Measurements from ENCODE around the gene PDE8A.

PDE8A gene

DNA sequence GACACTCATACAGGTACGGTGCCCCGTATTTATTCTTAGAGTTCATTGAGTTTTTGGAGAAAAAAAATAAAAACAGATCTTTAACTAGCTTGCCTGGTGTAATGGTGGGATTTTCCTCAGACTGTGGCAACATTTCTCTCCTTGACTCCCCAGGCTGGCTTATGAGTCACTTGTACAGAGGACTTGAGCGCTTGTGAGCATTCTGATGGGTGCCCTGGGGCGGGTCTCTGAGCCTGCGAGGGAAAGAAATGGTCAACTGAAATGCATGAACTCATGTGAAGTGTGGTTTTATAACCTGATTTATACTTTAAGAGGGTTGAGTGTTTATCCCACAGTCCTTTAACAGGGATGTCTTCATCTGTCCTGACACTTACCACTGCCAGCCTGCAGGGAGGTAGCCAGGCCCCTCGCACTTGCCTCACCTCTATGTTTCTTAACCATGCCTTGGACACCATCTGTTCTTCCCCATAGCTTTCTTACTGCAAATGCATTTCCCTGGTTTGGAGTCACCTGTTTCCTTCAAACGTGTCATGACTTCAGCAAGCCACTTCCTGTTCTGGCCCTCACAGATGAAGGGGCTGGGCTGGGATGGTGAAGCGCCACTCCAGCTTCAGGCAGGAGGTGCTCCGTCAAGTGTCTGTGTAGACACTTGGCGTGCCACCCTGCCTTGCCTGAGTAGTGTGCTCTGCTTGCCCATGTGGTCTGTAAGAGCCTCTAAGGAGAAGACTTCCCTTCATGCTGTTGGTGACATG, 118.7 kb downstream of the PDE8A start:
- no peak for DNase-seq
- no peaks in the 10 kb centered on the region for H3K79me2 ChIP-seq (ENCODE audit: control insufficient read depth, insufficient read depth, low read length)
- no peak overlapping the region for H2BK15ac ChIP-seq (replicated peaks; ENCODE audit: low read depth)
- no peak overlapping the region for H3K27ac ChIP-seq (ENCODE audit: low read depth, low read length)
- H4K5ac ChIP-seq (ENCODE audit: low read length) = no peak overlapping the region
- H3K9ac ChIP-seq (ENCODE audit: low read length) = no peak overlapping the region
- no peak overlapping the region for H3K23ac ChIP-seq (ENCODE audit: low read length)
- no peak overlapping the region for H3K4me3 ChIP-seq (ENCODE audit: low read length)
- H3K56ac ChIP-seq (ENCODE audit: low read length) = no peak overlapping the region
- no peak overlapping the region for H4K8ac ChIP-seq (ENCODE audit: low read depth, low read length)
- no peak overlapping the region for H3K18ac ChIP-seq (ENCODE audit: low read length)
- H2BK120ac ChIP-seq (ENCODE audit: low read depth, low read length) = no peak overlapping the region
- H3K79me1 ChIP-seq (ENCODE audit: low read length) = no peaks in the 10 kb centered on the region
- H2BK5ac ChIP-seq (ENCODE audit: low read length) = no peak overlapping the region
- no peak overlapping the region for H2AK5ac ChIP-seq (ENCODE audit: low read length)
- no CpG with 5 or more reads among the region's 10 CpGs for WGBS (ENCODE audit: extremely low coverage, insufficient coverage, low lambda C conversion rate)
- no peak overlapping the region for H3K4me2 ChIP-seq (ENCODE audit: low read length)
- H3K4me1 ChIP-seq (ENCODE audit: control insufficient read depth, low read depth, low read length) = no peaks in the 10 kb centered on the region
- H3K4ac ChIP-seq (ENCODE audit: low read depth, low read length) = no peak overlapping the region
- no peaks in the 10 kb centered on the region for H3K27me3 ChIP-seq (ENCODE audit: insufficient read depth, low read length, poor library complexity)
- no peaks in the 10 kb centered on the region for H3K36me3 ChIP-seq (ENCODE audit: control insufficient read depth, insufficient read depth, low read length)

DNA sequence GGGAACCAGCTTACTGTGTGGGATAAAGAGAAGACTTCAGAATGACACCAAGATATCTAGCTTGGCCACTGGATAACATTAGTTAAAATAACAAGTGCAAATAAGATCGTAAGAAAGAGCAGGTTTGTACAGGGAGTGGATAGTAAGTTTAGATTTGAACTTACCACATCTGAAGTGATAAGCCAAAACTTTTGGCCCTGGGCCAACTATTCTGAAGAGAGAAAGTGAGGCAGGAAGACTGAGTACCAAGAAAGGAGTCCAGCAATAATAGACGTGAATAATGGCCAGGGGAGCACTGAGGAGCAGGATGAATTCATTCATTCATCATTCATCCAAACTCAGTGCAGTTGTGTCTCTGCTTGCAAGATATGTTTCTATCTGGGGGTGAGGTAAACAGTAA, 122.9 kb downstream of the PDE8A start:
- no peak overlapping the region for H2BK120ac ChIP-seq (ENCODE audit: low read depth, low read length)
- H3K9ac ChIP-seq (ENCODE audit: low read length) = no peak overlapping the region
- no peak overlapping the region for H3K27ac ChIP-seq (ENCODE audit: low read depth, low read length)
- no peaks in the 10 kb centered on the region for H3K79me2 ChIP-seq (ENCODE audit: control insufficient read depth, insufficient read depth, low read length)
- H2AK5ac ChIP-seq (ENCODE audit: low read length) = no peak overlapping the region
- no peak overlapping the region for H4K8ac ChIP-seq (ENCODE audit: low read depth, low read length)
- H3K23ac ChIP-seq (ENCODE audit: low read length) = no peak overlapping the region
- no peak overlapping the region for H2BK5ac ChIP-seq (ENCODE audit: low read length)
- no CpG with 5 or more reads among the region's 2 CpGs for WGBS (ENCODE audit: extremely low coverage, insufficient coverage, low lambda C conversion rate)
- H3K18ac ChIP-seq (ENCODE audit: low read length) = no peak overlapping the region
- no peak overlapping the region for H3K4ac ChIP-seq (ENCODE audit: low read depth, low read length)
- no peak for DNase-seq
- H3K4me2 ChIP-seq (ENCODE audit: low read length) = no peak overlapping the region
- no peaks in the 10 kb centered on the region for H3K27me3 ChIP-seq (ENCODE audit: insufficient read depth, low read length, poor library complexity)
- no peak overlapping the region for H2BK15ac ChIP-seq (replicated peaks; ENCODE audit: low read depth)
- no peak overlapping the region for H4K5ac ChIP-seq (ENCODE audit: low read length)
- H3K4me1 ChIP-seq (ENCODE audit: control insufficient read depth, low read depth, low read length) = no peaks in the 10 kb centered on the region
- H3K36me3 ChIP-seq (ENCODE audit: control insufficient read depth, insufficient read depth, low read length) = no peaks in the 10 kb centered on the region
- no peak overlapping the region for H3K4me3 ChIP-seq (ENCODE audit: low read length)
- H3K79me1 ChIP-seq (ENCODE audit: low read length) = no peaks in the 10 kb centered on the region
- H3K56ac ChIP-seq (ENCODE audit: low read length) = no peak overlapping the region

DNA sequence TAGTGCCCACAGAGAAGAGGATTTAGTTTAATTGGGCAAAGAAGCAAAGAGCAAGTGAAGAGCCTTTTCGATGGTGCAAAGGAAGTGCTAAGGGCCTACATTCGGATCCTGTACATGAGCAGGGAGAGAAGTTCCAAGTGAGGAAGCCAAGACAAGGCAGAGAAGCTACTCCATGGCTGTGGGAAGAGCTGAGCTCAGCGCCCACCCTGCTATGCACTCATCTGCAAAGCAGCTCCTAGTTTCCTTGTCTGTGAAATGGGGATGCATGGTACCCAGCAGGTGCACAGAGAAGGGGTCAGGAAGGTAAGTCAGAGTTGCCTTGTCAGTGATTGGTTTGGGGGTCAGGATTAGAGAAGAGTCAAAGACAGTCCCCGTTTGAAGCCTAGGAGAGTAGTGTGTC, 126.5 kb downstream of the PDE8A start:
- no peak overlapping the region for H3K23ac ChIP-seq (ENCODE audit: low read length)
- no peak overlapping the region for H3K4me2 ChIP-seq (ENCODE audit: low read length)

DNA sequence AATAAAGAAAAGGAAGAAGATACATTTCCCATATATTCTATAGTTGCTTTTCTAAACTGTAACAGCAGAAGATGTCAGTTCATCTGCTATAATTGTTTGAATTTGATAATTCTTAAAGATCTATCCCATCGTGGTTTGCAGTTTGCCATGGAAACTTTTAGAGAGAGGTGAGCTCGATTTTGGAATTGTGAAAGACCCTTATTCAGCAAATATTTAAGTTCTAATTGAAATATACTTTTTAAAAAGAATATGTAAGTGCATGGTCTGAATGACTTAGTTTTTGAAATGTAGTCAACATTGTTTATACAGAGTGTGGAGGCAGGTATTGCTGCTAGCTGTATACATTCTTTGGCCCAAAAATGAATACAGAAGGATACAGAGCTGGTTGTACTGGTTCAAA, 127.7 kb downstream of the PDE8A start:
- H3K27ac ChIP-seq (ENCODE audit: low read depth, low read length) = no peak overlapping the region
- H3K4ac ChIP-seq (ENCODE audit: low read depth, low read length) = no peak overlapping the region
- no peak overlapping the region for H3K9ac ChIP-seq (ENCODE audit: low read length)
- no peak overlapping the region for H2AK5ac ChIP-seq (ENCODE audit: low read length)
- no peaks in the 10 kb centered on the region for H3K36me3 ChIP-seq (ENCODE audit: control insufficient read depth, insufficient read depth, low read length)
- H3K27me3 ChIP-seq (ENCODE audit: insufficient read depth, low read length, poor library complexity) = no peaks in the 10 kb centered on the region
- no peak for DNase-seq
- WGBS (ENCODE audit: extremely low coverage, insufficient coverage, low lambda C conversion rate) = no CpG with 5 or more reads among the region's 2 CpGs
- H3K4me1 ChIP-seq (ENCODE audit: control insufficient read depth, low read depth, low read length) = no peaks in the 10 kb centered on the region
- H3K4me2 ChIP-seq (ENCODE audit: low read length) = no peak overlapping the region
- no peaks in the 10 kb centered on the region for H3K79me1 ChIP-seq (ENCODE audit: low read length)
- H2BK15ac ChIP-seq (replicated peaks; ENCODE audit: low read depth) = no peak overlapping the region
- no peak overlapping the region for H4K8ac ChIP-seq (ENCODE audit: low read depth, low read length)
- H3K56ac ChIP-seq (ENCODE audit: low read length) = no peak overlapping the region
- H2BK5ac ChIP-seq (ENCODE audit: low read length) = no peak overlapping the region
- H2BK120ac ChIP-seq (ENCODE audit: low read depth, low read length) = no peak overlapping the region
- no peak overlapping the region for H3K4me3 ChIP-seq (ENCODE audit: low read length)
- no peaks in the 10 kb centered on the region for H3K79me2 ChIP-seq (ENCODE audit: control insufficient read depth, insufficient read depth, low read length)
- H3K23ac ChIP-seq (ENCODE audit: low read length) = no peak overlapping the region
- no peak overlapping the region for H4K5ac ChIP-seq (ENCODE audit: low read length)
- H3K18ac ChIP-seq (ENCODE audit: low read length) = no peak overlapping the region

More for the DNA sequence above, 126.5 kb downstream of the PDE8A start:
- DNase-seq = no peak
- Histone ChIP-seq H4K8ac (ENCODE audit: low read depth, low read length) (no peak overlapping the region), H3K79me1 (ENCODE audit: low read length) (no peaks in the 10 kb centered on the region), H3K18ac (ENCODE audit: low read length) (no peak overlapping the region), H2BK5ac (ENCODE audit: low read length) (no peak overlapping the region), H2BK15ac (replicated peaks; ENCODE audit: low read depth) (no peak overlapping the region), H3K27ac (ENCODE audit: low read depth, low read length) (no peak overlapping the region), H3K79me2 (ENCODE audit: control insufficient read depth, insufficient read depth, low read length) (no peaks in the 10 kb centered on the region), H3K56ac (ENCODE audit: low read length) (no peak overlapping the region), H2BK120ac (ENCODE audit: low read depth, low read length) (no peak overlapping the region), H3K4me3 (ENCODE audit: low read length) (no peak overlapping the region), H3K9ac (ENCODE audit: low read length) (no peak overlapping the region), H3K4ac (ENCODE audit: low read depth, low read length) (no peak overlapping the region), H2AK5ac (ENCODE audit: low read length) (no peak overlapping the region), H3K36me3 (ENCODE audit: control insufficient read depth, insufficient read depth, low read length) (no peaks in the 10 kb centered on the region), H3K4me1 (ENCODE audit: control insufficient read depth, low read depth, low read length) (no peaks in the 10 kb centered on the region), H3K27me3 (ENCODE audit: insufficient read depth, low read length, poor library complexity) (no peaks in the 10 kb centered on the region), H4K5ac (ENCODE audit: low read length) (no peak overlapping the region)
- no CpG with 5 or more reads among the region's 4 CpGs for WGBS (ENCODE audit: extremely low coverage, insufficient coverage, low lambda C conversion rate)

- H3K4me3 ChIP-seq (ENCODE audit: low read length) = no peak overlapping the region
- H3K4ac ChIP-seq (ENCODE audit: low read depth, low read length) = no peak overlapping the region
- H3K9ac ChIP-seq (ENCODE audit: low read length) = no peak overlapping the region
- H3K27me3 ChIP-seq (ENCODE audit: insufficient read depth, low read length, poor library complexity) = no peaks in the 10 kb centered on the region
- no peaks in the 10 kb centered on the region for H3K4me1 ChIP-seq (ENCODE audit: control insufficient read depth, low read depth, low read length)
- no peak overlapping the region for H2BK5ac ChIP-seq (ENCODE audit: low read length)
- no peak overlapping the region for H3K4me2 ChIP-seq (ENCODE audit: low read length)
- H2BK15ac ChIP-seq (replicated peaks; ENCODE audit: low read depth) = no peak overlapping the region
- no peak for DNase-seq
- H3K56ac ChIP-seq (ENCODE audit: low read length) = no peak overlapping the region
- no peaks in the 10 kb centered on the region for H3K79me2 ChIP-seq (ENCODE audit: control insufficient read depth, insufficient read depth, low read length)
- no peaks in the 10 kb centered on the region for H3K79me1 ChIP-seq (ENCODE audit: low read length)
- WGBS (ENCODE audit: extremely low coverage, insufficient coverage, low lambda C conversion rate) = no CpG with 5 or more reads among the region's 3 CpGs
- no peak overlapping the region for H3K18ac ChIP-seq (ENCODE audit: low read length)
- no peaks in the 10 kb centered on the region for H3K36me3 ChIP-seq (ENCODE audit: control insufficient read depth, insufficient read depth, low read length)
- no peak overlapping the region for H4K8ac ChIP-seq (ENCODE audit: low read depth, low read length)
- H2AK5ac ChIP-seq (ENCODE audit: low read length) = no peak overlapping the region
- no peak overlapping the region for H2BK120ac ChIP-seq (ENCODE audit: low read depth, low read length)
- H3K27ac ChIP-seq (ENCODE audit: low read depth, low read length) = no peak overlapping the region
- no peak overlapping the region for H4K5ac ChIP-seq (ENCODE audit: low read length)
- no peak overlapping the region for H3K23ac ChIP-seq (ENCODE audit: low read length)
Observed at GRCh38 chr15:85112997-85113396, 131.3 kb downstream of the PDE8A start.

- no peaks in the 10 kb centered on the region for H3K36me3 ChIP-seq (ENCODE audit: control insufficient read depth, insufficient read depth, low read length)
- no peaks in the 10 kb centered on the region for H3K27me3 ChIP-seq (ENCODE audit: insufficient read depth, low read length, poor library complexity)
- H2BK5ac ChIP-seq (ENCODE audit: low read length) = no peak overlapping the region
- H3K4me2 ChIP-seq (ENCODE audit: low read length) = no peak overlapping the region
- no peak overlapping the region for H3K23ac ChIP-seq (ENCODE audit: low read length)
- no peak overlapping the region for H4K5ac ChIP-seq (ENCODE audit: low read length)
- no peak overlapping the region for H3K18ac ChIP-seq (ENCODE audit: low read length)
- H3K4me1 ChIP-seq (ENCODE audit: control insufficient read depth, low read depth, low read length) = no peaks in the 10 kb centered on the region
- no peak overlapping the region for H3K56ac ChIP-seq (ENCODE audit: low read length)
- H4K8ac ChIP-seq (ENCODE audit: low read depth, low read length) = no peak overlapping the region
- no peak overlapping the region for H3K4ac ChIP-seq (ENCODE audit: low read depth, low read length)
- H2BK120ac ChIP-seq (ENCODE audit: low read depth, low read length) = no peak overlapping the region
- H2BK15ac ChIP-seq (replicated peaks; ENCODE audit: low read depth) = no peak overlapping the region
- no peak overlapping the region for H3K4me3 ChIP-seq (ENCODE audit: low read length)
- no peaks in the 10 kb centered on the region for H3K79me2 ChIP-seq (ENCODE audit: control insufficient read depth, insufficient read depth, low read length)
- H3K79me1 ChIP-seq (ENCODE audit: low read length) = no peaks in the 10 kb centered on the region
- H2AK5ac ChIP-seq (ENCODE audit: low read length) = no peak overlapping the region
- no peak overlapping the region for H3K27ac ChIP-seq (ENCODE audit: low read depth, low read length)
- DNase-seq = no peak
- H3K9ac ChIP-seq (ENCODE audit: low read length) = no peak overlapping the region
- WGBS (ENCODE audit: extremely low coverage, insufficient coverage, low lambda C conversion rate) = no CpG with 5 or more reads among the region's 4 CpGs
Observed at GRCh38 chr15:85114886-85115285, 133.2 kb downstream of the PDE8A start.

All from mesendoderm (in vitro differentiated cells).